ENCODE measurements around the gene ZNF80.

GRCh38 chr3:114214542-114215341 is 22.6 kb downstream of the ZNF80 start:
- TF ChIP-seq CTCF (IDR thresholded peaks at IDR 0.05) (no peak), POLR2AphosphoS5 (IDR thresholded peaks at IDR 0.05) (no peak), POLR2A (IDR thresholded peaks at IDR 0.05) (no peak)

All from breast epithelium (tissue), 3 donors.